Lower leg skin (tissue), 3 donors: Measurements from ENCODE around the gene CIP2A.

ENCODE experiments used
- POLR2A ChIP-seq, 2 donors: fragments of 450-650 bp; IDR thresholded peaks; one replicate each; pipeline ENCODE4 v1.6.1; 2016 to 2017; ENCODE audit warnings: antibody characterized with exemption in 2 of 2, mild to moderate bottlenecking in 1 of 2, moderate library complexity in 1 of 2
- TF ChIP-seq, protein P1 (sequence below), 3 donors: fragments of 450-650 bp; IDR thresholded peaks; one replicate each; pipeline ENCODE4 v1.5.1; 2016; ENCODE audit warnings: antibody characterized with exemption in 3 of 3, mild to moderate bottlenecking in 3 of 3, moderate library complexity in 2 of 3

DNA sequence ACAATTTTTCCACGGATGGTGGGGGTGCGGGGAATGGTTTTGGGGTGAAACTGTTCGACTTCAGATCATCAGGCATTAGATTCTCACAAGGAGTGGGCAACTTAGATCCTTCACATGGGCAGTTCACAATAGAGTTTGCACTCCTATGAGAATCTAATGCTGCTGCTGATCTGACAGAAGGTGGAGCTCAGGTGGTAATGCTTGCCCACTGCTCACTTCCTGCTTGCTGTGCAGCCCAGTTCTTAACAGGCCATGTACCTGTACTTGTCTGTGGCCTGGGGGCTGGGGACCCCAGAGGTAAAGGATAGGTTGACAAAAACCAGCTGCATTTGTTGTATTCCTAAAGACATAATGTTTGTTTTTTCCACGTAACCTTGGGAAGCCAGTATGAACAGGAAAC lies 16.3 kb upstream of the CIP2A start:
- TF ChIP-seq, protein P1, sequence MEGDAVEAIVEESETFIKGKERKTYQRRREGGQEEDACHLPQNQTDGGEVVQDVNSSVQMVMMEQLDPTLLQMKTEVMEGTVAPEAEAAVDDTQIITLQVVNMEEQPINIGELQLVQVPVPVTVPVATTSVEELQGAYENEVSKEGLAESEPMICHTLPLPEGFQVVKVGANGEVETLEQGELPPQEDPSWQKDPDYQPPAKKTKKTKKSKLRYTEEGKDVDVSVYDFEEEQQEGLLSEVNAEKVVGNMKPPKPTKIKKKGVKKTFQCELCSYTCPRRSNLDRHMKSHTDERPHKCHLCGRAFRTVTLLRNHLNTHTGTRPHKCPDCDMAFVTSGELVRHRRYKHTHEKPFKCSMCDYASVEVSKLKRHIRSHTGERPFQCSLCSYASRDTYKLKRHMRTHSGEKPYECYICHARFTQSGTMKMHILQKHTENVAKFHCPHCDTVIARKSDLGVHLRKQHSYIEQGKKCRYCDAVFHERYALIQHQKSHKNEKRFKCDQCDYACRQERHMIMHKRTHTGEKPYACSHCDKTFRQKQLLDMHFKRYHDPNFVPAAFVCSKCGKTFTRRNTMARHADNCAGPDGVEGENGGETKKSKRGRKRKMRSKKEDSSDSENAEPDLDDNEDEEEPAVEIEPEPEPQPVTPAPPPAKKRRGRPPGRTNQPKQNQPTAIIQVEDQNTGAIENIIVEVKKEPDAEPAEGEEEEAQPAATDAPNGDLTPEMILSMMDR (IDR thresholded peaks at IDR 0.05), result no peak
- no peak for TF ChIP-seq POLR2A (IDR thresholded peaks at IDR 0.05)
